NOMO-1 treated with DMSO at 0.1 percent for 48 hours (cell line): Measurements from ENCODE around the gene SINHCAF.
"Not testable (repeated sequence)": the region's sequence is repeated elsewhere in the genome, so short reads cannot be mapped to it uniquely, and the experiment has no call there.

Source experiments
- DNase-seq: peaks from one replicate; lab custom pipeline; 2025; ENCODE audit not compliant: unreplicated experiment; lab: John Stamatoyannopoulos, UW

The SINHCAF gene

GRCh38 chr12:31309279-31309678, 16.7 kb downstream of the SINHCAF start:
- no peak for DNase-seq

GRCh38 chr12:31308116-31308515, 17.8 kb downstream of the SINHCAF start:
- no peak for DNase-seq

- DNase-seq, result no peak
Measured at GRCh38 chr12:31306866-31307265, 19.1 kb downstream of the SINHCAF start.

GRCh38 chr12:31303466-31303865, 22.5 kb downstream of the SINHCAF start:
- no peak for DNase-seq

- no peak for DNase-seq
Measured at GRCh38 chr12:31301311-31301710, 24.6 kb downstream of the SINHCAF start.

DNA sequence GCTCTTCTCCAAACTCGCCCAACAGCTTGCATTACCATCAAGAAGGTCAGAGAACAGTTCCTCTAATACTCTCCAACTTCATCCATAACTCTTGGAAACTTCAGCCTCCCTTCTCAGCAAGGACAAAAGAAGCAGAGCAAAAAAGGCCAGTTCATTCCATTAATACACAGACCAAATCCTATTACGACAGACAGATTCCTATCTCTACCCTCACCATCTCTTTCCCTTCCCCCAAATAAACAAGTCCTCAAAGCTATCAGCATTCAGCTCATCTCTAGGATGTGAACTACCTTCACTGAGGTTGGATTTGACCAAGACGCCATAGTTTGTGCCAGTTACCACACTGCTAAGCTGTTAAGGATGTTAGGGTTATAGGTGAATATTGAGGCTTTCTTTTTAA, 25.2 kb downstream of the SINHCAF start:
- DNase-seq, result no peak

DNA sequence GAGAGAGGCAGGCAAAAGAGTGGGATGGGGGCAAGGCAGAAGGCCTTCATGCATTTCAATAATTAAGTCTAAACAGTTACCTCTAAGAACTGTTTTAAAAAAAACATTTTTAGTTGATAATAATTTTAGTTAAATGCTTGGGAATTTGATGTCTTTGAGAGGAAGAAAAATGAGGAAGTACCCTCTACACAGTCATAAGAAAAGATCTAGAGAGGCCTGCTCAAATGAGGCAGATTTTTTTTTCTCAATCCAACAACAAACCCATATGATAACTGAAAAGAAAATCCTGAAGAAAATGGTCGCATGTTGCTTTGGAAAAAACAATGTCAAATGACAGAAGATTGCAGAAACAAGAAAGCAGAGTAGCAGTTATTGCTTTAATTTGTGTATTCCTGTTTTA, 25.6 kb downstream of the SINHCAF start:
- DNase-seq, result peak; percentile 20

GRCh38 chr12:31298922-31299321, 27.0 kb downstream of the SINHCAF start:
- DNase-seq, result no peak

- DNase-seq, result no peak
Measured at GRCh38 chr12:31298515-31298910, 27.4 kb downstream of the SINHCAF start.

DNA sequence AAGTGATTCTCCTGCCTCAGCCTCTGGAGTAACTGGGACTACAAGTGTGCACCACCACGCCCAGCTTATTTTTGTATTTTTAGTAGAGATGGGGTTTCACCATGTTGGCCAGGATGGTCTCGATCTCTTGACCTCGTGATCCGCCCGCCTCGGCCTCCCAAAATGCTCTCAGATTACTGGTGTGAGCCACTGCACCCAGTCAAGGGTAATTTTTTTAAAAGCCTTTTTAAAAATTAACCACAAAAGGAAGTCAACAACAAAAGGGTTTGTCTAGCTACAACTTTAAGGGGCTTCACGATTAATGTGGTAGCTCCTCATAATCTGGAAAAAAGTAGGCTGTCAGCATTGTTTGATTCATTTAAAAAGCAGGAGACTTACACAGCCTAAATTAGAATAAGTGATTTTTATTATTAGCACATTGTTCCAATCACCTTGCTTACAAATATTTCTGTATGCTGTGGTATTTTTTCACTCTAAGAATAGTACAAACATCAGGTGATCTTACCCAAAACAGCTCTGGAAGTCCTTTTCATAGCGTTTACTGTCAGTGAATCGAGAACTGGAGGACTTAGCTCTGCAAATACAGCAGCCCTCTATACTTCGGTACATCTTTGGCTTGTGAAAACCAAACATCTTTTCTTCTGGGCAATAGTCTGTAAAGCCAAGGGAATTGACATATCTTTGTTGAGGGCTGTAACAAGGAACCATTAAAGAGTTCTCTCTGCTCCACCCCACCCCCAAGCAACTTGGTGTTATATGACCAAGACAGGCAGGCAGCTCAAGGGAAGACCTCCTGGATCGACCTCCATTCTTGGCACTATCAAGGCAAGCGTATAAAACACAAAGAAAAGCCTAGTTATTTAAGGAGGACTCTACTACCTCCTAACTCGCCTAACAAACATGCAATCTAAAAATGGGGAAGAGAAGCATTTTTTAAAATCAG, 28.1 kb downstream of the SINHCAF start:
- DNase-seq, result no peak

DNA sequence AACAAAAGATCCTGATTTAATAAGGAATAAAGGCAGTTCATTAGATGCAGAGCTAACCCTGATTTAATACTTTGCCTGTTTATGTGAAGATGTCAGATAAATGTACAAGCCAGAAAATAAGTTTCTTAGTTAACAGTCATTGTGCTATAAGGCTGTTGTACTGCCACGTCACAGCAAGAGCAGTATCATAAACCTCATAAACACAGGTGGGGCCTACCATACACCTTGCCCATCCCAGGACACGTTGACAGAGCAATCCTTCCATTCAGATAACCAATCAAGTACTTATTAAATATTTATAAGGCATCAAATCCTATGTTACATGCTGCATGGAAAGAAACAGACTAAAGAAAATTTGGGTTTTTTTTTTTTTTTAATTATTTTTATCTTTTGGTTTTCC, 36.5 kb downstream of the SINHCAF start:
- DNase-seq, result no peak

DNA sequence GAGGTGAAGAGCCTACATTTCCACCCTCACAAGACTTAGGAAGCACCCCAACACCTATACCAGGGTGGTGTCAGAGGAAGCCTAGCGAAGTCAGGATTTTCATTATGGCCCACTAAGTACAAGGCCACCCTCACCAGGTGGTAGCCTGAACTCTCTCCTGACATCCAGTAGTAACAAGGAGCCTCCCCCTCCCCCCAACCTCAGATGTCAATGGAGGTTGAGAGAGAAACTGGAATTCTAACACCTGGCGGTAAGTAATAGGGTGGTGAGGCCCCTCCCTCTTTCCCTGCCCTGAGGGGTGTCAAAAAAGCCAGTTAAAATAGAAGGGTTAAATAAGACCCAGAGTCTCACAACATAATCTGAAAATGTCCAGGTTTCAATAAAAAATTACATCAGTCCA, 37.6 kb downstream of the SINHCAF start:
- DNase-seq, result no peak

DNA sequence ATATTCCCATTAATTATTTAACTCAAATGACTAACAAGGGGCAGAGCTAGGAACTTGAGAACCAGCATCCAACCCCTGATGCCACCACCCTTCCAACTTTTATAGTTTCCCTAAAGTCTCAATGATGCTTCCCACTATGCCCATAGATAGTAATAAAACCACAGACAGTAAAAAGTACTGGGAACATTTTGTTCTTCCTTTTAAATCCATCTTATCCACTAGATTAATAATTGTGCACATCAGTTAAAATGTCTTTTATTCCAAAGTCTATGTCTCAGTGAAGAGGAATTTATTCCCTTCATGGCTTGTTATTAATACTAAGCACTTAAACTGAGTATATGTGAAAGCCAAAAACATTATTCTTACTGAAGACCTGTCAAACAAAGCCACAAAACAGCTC, 45.8 kb downstream of the SINHCAF start:
- DNase-seq, result no peak

DNA sequence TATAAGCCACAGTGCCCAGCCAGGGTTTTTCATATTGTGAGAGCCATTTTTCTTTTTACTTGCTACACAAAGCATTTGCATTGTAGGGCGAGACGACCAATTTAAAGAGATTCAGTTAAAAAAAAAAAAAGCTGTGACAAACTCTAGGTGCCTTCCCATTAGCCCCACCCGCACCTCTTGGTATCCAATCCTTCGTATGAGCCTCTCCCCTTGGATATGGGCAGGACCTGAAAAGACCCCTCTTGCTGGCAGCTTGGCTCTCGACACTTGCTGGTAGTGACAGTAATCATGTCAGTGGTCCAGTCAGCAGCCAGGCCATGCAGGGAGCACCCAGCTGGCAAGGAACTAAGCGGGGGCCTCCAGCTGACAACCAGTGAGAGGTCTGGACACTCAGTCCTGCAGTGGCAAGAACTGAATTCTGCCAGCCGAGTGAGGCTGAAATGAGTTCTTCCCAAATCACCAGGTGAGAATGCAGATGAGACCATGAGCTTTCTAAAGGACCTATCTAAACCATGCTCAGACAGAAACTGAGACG, 46.5 kb downstream of the SINHCAF start:
- no peak for DNase-seq

- no peak for DNase-seq
Measured at GRCh38 chr12:31278832-31279231, 47.1 kb downstream of the SINHCAF start.

- no peak for DNase-seq
Measured at GRCh38 chr12:31278424-31278823, 47.5 kb downstream of the SINHCAF start.

DNA sequence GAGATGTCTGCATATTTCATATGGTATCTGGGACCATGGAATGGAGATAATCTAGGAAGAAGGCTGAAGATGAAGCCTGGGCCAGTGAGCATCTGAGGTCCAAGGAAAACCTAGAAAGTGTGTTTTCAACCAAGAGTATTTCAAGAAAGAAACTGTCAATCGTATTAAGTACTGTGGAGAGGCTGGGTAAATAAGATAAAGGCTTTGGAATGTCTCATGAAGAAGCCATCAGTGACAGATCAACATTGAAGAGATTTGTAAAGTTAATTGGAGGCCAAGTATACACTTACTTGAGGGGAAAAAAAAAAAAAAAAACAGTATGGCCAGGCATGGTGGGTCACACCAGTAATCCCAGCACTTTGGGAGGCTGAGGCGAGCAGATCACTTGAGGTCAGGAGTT, 48.9 kb downstream of the SINHCAF start:
- no peak for DNase-seq

DNA sequence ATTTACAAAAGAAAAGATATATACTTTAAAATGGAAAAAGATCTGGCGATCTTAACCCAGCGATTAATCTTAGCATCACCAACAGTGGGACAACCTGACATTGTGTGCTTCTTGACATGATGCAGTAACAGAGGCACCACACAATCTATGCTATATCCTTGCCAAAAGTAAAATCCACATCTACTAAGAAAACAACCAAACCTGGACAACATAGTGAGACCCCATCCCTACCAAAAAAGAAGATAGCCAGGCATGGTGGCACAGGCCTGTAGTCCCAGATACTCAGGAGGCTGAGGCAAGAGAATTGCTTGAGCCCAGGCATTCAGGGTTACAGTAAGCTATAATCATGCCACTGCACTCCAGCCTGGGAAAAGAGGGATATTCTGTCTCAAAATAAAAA, 50.5 kb downstream of the SINHCAF start:
- no peak for DNase-seq

DNA sequence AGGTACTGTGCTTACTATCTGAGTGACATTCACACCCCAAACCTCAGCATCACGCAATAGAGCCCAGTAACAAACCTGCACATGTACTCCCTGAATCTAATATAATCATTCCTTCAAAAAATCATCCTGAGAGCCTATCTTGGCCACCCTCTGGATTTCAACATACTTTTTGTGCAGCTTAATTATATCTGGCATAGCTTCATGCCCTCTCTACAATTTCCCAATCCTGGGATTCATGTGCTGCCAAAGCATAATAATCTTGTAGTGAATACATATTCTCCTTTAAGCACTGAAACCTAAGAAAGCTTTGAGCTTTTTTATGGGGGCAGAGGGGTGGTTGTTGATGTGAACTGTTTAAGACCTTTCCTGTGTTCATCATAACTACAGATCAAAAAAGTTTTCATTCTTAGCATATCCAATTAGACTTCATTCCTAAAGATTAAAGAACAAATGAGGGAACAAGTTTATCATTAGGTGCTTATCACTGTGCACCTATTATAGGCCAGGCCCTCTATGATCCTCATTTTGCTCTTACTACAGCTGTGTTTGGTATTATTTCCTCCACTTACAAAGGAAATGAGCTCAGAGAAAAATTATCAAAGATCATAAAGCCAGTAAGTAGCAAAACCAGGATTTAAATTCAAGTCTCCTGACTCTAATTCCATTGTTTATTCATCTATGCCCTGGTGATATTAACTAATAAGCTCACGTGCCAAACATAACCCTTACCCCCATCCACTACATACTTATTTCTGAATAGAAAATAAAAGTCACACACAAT, 51.2 kb downstream of the SINHCAF start:
- DNase-seq, result no peak

- not testable (repeated sequence) for DNase-seq
Measured at GRCh38 chr12:31273794-31274193, 52.2 kb downstream of the SINHCAF start.

DNA sequence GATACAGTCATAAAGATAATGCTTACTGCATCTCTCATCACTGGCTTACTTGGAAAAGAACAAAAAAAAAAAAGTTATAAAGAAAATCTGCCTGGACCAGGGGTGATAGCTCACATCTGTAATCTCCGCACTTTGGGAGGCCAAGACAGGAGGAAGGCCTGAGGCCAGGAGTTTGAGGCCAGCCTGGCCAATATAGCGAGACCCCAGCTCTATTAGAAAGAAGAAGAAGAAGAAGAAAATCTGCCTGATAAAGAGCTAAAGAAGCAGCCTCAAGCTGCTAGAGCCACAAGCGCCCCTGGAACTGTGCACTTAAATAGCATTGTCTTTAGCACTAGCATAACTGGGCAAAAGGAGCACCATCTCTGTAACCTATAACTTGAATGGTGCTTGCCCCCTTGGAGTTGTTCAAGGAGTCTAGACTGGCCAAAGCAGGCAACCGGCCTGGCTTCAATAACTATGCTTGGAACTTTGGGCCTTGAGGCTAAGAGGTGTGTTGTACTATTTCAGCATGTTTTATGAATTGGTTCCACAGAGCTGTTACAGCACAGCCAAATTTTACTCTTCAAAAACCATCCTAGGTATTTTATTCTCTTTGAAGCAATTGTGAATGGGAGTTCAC, 53.2 kb downstream of the SINHCAF start:
- no peak for DNase-seq
